GM19463 (cell line): ENCODE data around the gene MZB1.

Experiments used
- ATAC-seq: cut with Tn5 transposase; IDR thresholded peaks from one replicate; pipeline ENCODE4 v1.9.1; 2021; ENCODE audit warnings: mild to moderate bottlenecking, moderate library complexity; ENCODE audit not compliant: unreplicated experiment

The MZB1 gene

GRCh38 chr5:139340051-139340450 is 49.7 kb downstream of the MZB1 start:
- ATAC-seq, result no peak
